GM18867 (cell line): ENCODE measurements around the gene TCEA3.

Source experiments
- ATAC-seq: cut with Tn5 transposase; IDR thresholded peaks from one replicate; pipeline ENCODE4 v1.9.1; 2021; ENCODE audit warnings: mild to moderate bottlenecking, moderate library complexity; ENCODE audit not compliant: unreplicated experiment

TCEA3 gene

DNA sequence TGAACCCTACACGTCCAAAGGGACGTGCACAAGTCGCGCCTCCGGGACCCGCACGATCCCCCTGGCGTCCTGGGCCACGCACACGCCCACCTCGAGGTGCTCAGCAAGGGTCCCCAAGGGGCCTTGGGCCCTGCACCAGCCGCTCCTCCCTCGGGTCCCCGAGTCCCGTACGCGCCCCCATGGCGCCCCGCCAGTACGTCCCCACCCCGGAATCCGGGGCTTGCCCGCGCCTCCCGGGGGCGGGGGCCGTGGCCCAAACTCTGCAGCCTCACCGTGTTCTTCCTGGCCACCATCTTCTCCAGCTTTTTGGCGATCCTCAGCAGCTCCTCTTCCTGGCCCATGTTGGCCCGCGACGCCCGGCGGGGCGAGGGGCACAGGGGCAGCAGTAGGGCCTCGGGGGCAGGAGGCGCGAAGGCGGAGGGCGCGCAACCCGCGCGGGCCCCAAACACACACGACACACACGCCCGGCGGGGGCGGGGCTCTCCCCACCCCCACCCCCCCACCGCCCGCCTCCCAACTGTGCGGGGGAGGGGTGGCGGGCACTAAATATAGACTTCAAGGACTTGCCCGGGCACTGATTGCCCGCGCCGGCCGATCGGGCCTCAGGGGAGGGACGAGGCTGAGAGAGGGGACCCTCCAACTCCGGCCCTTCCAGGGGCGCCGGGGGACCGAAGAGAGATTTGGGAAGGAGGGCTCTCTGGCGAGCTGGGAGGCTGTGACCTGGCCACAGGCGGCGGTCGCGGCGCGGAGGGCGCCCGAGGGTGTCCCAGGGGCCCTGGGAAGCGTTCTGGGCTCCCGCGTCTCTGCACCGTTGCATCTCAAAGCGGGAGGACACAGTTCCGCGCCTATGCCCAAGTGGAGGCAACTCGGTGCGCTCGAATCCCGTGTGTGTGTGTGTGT is at the start of gene TCEA3:
TSS of gene TCEA3 (minus strand) at position 456 of the 900 bp plus-strand sequence. CDS start at position 341, 115 bp downstream.
- no peak for ATAC-seq

DNA sequence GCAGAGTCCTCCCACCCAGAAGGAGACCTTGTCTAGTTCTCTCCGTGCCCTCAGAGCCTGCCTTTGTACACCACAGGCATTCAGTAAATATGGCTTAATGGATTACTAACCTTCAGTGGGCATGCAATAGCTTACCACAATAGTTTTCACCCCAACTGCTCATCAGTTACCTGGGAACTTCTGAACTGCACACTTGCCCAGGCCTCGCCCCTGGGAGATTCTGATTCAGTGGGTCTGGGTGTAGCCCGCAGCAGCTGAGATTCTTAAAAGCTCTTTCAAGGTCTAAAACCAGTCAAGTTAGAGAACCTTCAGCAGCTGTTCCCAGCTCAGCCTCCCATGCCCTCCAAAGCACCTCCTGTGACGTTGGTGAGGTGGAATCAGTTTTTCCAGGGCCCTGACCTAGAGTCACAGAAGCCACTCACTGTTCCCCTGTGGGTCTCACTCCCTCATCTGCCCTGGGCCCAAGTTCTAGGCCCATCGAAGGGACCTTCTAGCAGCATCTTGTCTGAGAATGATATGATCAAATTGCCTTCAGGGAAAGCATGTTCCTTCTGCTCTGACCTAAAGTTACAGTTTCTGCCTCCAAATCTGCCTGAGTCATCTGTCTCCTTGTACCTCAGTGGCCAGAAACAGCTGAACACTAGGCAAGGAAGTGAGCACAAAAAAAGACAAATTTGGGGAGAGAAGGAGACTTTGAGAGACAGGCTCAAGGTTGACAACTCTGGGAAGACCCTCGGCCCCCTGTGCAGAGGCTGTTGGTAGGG is 48.7 kb upstream of the TCEA3 start:
- no peak for ATAC-seq

DNA sequence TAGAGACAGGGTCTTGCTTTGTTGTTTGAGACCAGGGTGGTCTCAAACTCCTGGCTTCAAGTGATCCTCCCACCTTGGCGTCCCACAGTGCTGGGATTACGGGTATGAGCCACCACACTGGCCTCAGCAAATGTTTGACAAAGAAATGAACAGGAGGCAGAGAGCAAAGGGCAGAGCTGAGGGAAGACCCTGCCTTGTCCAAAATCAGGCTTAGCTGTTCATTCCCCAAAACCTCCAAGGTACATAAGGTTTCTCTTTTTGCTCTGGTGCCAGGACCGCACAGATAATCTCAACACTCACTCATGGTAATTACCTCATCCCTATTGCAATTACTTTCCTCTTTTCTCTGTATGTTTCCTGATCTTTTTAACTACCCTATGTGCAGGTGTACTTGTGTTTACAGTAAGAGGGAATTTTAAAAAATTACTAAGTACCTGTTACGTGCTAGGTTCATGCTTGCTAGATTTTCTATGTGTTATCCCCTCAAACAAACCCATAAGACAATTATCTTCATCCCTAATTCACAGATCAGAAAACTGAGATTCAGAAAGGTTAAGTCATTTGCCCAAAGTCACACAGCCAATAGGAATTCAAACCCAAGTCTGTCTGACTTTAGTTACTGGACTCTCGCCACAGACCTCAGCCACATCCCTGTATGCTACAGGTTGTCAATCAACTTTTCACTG is 47.9 kb upstream of the TCEA3 start:
- ATAC-seq, result no peak

DNA sequence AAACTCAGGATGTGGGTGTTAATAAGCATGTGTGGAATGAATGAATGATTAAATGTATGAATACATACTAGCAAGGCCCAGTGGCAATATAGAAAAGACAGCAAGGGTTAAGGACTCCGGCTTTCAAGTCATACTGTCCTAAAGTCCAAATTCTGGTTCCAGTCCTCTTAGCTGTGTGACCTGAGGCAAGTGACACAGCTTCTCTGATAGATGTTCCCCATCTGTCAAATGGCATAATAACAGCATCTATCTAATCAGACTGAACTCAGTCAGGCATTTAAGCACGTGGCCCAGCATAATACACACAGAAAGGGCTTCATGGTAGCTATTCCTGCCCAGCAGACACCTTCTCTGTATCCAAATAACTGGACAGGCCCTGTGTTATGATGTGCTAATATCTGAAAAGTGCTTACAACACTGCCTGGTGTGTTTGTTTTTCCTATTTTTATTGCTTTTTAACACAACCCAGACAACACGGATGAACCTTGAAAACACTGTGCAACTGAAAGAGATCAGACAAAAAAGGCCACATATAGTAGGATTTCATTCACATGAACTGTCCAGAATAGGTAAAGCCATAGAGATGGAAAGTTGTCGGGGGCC is 47.0 kb upstream of the TCEA3 start:
- no peak for ATAC-seq

DNA sequence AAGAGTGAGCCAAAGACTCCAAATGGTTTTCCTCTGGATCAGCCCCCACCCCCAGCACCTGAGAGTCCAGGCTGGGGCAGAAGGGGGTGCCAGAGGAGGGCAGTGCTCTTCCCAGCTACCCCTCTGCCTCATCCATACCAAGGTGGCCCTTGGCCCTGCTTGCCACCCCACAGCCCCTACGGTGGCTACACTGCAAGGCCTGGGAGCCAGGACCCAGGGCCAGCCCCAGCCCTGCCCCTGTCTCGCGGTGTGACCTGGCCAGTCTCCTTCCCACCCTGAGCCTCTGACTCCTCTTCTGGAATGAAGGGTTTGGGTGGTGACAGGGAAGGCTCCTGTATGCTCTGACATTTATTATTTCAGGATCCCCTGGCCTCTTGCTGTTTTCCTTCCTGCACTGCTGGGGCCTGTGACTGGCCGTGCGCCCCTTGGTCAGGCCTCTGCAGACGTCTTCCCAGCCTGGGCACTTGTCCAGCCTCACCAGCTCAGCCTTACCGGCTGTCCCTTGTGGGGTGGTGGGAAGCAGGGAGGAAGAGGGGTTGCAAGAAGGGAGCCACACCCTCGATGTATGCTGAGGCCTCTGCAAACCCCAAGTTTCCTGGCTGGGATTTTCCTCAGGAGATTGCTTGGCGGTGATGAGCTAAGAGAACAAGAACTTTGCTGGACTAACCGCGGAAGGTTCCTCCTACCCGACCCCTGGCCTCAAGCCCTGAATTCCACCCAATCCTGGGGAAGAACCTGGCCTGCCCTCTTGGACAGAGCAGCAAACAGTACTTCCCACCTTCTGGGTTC is 45.9 kb upstream of the TCEA3 start:
- no peak for ATAC-seq

DNA sequence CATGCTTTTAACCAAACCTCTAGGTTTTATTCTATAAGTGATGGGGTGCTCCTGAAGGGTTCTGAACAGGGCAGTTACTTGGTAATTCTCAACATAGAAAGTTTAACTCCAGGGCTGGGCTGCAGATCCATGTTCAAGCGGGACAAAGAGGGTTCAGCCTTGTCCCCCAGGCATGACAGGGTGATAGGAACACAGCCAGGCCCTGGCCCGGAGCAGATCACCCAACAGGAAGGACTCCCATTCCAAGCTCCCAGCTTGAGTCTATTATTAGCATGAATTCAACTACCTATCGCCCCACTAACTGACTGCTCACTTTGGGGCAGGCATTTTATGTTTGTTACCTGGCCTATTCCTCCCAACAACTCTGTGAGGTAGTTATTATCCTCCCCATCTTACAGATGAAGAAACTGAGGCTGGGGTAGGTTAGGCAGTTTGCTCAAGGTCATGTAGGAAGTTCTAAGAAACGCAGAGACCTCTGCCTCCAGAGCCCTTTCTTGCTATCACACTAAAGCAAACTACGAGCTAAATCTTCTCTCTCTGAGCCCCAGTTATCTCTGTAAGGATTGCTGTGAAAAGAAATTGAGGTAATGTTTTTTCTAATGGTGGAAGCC is 44.9 kb upstream of the TCEA3 start:
- ATAC-seq, result no peak

DNA sequence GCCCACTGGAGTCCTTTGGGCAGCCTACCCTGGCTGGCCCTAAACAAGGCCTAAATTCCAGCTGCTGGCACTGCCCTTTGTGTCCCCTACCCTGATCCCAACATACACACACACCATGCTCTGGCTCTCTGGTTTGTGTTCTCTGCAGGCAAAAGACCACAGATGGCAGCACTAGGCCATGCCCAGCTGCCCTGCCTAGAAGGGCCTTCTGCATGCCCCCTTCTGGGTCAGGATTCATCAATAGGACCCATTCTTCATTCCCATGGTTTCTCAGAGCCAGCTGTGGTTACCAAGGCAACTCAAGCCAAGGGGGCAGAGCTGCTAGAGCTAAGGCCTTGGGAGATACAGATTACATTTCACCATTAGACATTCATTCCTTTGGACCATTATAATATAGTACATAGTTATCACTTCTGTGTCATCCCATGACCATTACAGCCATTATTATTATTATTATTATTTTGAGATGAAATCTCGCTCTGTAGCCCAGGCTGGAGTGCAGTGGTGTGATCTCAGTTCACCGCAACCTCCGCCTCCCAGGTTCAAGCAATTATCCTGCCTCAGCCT is 42.0 kb upstream of the TCEA3 start:
- no peak for ATAC-seq

DNA sequence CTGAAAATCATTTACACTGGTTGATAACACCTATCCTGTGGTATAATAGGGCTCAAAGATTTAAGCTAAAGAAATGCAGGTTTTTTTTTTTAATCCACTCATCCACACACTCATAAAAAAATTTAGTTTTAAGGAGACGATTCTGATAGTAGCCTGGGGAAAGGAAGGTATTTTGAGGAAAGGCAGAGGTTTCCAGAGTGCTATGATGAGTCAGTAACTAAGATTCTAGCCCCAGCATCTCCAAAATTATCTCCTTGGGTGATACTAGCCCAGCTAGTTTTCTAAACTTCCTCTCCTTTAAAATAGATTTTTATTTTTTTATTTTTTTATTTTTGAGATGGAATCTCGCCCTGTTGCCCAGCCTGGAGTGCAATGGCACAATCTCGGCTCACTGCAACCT is 38.7 kb upstream of the TCEA3 start:
- no peak for ATAC-seq

DNA sequence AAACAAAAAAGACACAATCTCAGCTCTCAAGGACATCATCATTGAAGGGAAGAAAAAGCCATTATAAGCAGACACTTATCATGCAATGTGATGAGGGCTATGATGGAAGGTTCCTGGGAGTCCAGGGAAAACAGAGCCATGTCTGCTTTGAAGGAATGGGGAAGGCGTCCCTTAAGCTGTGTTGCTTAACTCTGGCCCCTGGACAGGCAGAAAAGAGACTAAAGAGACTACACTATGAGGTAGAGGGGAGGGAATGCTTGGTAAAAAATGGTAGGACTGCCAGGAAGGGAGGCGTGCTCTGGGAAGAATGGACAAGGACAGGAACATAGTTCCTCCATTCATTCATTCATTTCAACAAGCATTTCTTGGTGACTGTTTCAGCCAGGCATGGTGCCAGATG is 38.2 kb upstream of the TCEA3 start:
- no peak for ATAC-seq

GRCh38 chr1:23461050-23461449 is 36.5 kb upstream of the TCEA3 start:
- no peak for ATAC-seq

DNA sequence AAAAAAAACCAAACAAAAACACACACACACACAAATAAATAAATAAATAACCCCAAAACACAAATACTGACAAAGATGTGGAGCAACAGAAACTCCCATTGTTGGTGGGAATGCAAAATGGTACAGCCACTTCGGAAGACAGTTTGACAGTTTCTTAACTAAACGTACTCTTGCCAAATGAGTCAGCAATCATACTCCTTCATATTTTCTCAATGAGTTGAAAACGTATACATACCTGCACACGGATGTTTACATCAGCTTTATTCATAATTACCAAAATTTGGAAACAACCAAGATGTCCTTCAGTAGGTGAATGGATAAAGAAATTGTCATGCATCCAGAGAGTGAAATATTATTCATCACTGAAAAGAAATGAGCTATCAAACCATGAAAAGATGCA is 36.0 kb upstream of the TCEA3 start:
- ATAC-seq, result no peak

DNA sequence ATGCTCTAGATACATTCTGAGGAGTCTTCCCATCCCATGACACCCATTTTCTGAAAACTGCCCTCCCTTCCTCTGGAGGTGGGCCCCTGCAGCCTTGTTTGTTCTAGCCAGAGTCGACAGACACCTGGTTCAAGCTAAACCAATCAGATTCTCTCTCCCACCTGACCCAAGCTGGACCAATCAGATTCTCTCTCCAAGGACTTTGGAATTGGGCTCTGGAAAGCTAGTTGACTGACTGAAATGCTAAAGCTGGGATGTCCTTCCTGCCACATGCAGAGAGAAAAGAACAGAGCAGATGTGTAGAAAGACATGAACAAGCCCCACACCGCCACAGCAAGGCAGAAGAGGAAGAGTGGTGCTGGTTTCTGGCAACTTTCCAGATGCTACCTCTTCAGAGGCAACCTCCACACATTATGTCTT is 34.8 kb upstream of the TCEA3 start:
- no peak for ATAC-seq

GRCh38 chr1:23456226-23456625 is 31.7 kb upstream of the TCEA3 start:
- no peak for ATAC-seq

- ATAC-seq, result no peak
Observed at GRCh38 chr1:23453455-23454000, 29.0 kb upstream of the TCEA3 start.

DNA sequence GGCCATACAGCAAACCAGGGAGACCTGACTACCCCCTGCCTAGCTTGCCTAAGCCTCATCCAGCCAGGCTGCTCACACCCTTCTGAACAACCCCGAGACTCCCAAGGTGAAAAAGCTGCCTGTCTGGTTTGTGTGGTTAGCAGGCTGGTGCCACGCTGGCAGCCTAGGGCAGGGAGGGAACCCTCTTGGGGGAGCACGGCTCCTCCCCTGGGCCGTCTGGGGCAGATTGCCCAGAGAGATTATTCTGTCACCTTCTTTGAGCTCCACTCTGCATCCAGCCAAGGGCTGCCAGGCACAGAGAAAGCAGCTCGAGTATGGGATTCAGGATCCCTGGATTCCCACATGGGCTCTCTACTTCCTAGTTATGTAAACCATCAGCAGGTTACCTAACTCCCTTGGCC is 27.5 kb upstream of the TCEA3 start:
- no peak for ATAC-seq

GRCh38 chr1:23451441-23451840 is 26.9 kb upstream of the TCEA3 start:
- no peak for ATAC-seq

- ATAC-seq, result no peak
Observed at GRCh38 chr1:23450894-23451293, 26.3 kb upstream of the TCEA3 start.

- no peak for ATAC-seq
Observed at GRCh38 chr1:23449958-23450357, 25.4 kb upstream of the TCEA3 start.

DNA sequence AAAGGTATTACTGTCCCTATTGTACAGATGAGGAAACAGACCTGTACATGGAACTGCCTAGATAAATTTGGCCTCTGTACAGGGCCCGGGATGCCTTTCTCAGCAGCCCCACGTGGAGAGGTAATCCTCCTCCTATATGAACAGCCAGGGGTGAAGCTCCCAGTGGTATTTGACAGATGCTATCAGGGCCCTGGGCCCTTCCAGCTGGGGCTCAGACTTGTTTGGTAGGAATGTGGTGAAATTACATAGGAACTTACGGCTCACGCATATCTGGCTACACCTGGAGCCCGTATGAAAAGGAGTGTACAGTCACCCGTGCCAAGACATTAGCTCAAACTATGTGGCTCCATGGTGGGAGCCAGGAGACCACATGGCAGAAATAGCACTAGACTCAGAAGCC is 24.8 kb upstream of the TCEA3 start:
- no peak for ATAC-seq
